ENCODE measurements around the gene FNDC3B. TPM values are rescaled to one million over a fixed set of nuclear protein-coding genes. Genes with fewer than 3 reads are reported as not detected.

Gene FNDC3B
- 25.5 TPM for polyA plus RNA-seq (2012; ENCODE audit: insufficient read length, low read depth)

DNA sequence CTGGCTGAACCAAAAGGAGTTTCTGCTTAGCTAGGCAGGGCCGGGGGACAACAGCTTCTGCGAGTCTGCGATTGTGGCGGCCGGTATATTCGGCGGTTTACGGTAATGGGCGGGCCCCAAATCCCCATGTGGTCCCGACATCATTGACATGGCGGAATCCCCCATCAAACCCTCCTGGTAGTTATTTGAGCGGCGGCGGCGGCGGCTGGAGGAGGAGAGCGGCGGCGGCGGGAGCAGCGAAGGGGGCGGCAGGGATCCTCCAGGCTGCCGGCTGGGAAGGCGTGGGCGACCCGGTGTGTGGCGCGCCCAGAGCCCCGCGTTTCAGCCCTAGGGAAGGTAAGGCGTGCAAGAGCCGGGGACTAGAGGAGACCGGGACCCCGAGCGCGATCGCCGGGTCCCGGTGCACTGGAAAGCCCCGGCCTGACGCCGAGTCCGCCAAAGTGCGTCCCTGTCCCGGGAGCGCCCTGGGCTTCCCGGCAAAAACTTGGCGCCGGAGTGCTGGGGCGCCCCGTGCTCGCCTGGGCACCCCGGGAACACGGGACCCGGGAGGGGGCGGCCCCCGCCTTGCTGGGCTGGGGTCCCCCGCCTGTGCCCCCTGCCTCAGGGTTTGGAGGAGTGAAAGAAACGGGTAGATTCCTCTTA is at the start of gene FNDC3B:
FNDC3B (plus strand) TSS at position 143 of the 642 bp plus-strand sequence. CDS start 72,902 bp downstream, outside the sequence.
- TF ChIP-seq TAF1 (IDR thresholded peaks at IDR 0.05; ENCODE audit: borderline replicate concordance, insufficient read depth, low read length), result peak; percentile 90
- peak; percentile 71 for TF ChIP-seq POLR2AphosphoS5 (IDR thresholded peaks at IDR 0.05; ENCODE audit: low read depth, low read length)
- peak; percentile 36 for TF ChIP-seq FOXP2 (optimal IDR thresholded peaks at IDR 0.05; ENCODE audit: borderline replicate concordance, extremely low read depth, extremely low read length, insufficient read depth)
- TF ChIP-seq SIN3A (IDR thresholded peaks at IDR 0.05; ENCODE audit: borderline replicate concordance, insufficient read depth, low read length), result no peak
- TF ChIP-seq, protein P1, sequence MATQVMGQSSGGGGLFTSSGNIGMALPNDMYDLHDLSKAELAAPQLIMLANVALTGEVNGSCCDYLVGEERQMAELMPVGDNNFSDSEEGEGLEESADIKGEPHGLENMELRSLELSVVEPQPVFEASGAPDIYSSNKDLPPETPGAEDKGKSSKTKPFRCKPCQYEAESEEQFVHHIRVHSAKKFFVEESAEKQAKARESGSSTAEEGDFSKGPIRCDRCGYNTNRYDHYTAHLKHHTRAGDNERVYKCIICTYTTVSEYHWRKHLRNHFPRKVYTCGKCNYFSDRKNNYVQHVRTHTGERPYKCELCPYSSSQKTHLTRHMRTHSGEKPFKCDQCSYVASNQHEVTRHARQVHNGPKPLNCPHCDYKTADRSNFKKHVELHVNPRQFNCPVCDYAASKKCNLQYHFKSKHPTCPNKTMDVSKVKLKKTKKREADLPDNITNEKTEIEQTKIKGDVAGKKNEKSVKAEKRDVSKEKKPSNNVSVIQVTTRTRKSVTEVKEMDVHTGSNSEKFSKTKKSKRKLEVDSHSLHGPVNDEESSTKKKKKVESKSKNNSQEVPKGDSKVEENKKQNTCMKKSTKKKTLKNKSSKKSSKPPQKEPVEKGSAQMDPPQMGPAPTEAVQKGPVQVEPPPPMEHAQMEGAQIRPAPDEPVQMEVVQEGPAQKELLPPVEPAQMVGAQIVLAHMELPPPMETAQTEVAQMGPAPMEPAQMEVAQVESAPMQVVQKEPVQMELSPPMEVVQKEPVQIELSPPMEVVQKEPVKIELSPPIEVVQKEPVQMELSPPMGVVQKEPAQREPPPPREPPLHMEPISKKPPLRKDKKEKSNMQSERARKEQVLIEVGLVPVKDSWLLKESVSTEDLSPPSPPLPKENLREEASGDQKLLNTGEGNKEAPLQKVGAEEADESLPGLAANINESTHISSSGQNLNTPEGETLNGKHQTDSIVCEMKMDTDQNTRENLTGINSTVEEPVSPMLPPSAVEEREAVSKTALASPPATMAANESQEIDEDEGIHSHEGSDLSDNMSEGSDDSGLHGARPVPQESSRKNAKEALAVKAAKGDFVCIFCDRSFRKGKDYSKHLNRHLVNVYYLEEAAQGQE (IDR thresholded peaks at IDR 0.05; ENCODE audit: insufficient read depth in 1 of 2, low read depth in 2 of 2, low read length in 2 of 2), result no peak

- TF ChIP-seq, protein P1 (IDR thresholded peaks at IDR 0.05; ENCODE audit: insufficient read depth in 1 of 2, low read depth in 2 of 2, low read length in 2 of 2), result no peak
- TF ChIP-seq SIN3A (IDR thresholded peaks at IDR 0.05; ENCODE audit: borderline replicate concordance, insufficient read depth, low read length) (no peak), TAF1 (IDR thresholded peaks at IDR 0.05; ENCODE audit: borderline replicate concordance, insufficient read depth, low read length) (no peak), FOXP2 (optimal IDR thresholded peaks at IDR 0.05; ENCODE audit: borderline replicate concordance, extremely low read depth, extremely low read length, insufficient read depth) (no peak)
These were observed 48.2 kb upstream of the FNDC3B start for GRCh38 chr3:171991166-171991565.

DNA sequence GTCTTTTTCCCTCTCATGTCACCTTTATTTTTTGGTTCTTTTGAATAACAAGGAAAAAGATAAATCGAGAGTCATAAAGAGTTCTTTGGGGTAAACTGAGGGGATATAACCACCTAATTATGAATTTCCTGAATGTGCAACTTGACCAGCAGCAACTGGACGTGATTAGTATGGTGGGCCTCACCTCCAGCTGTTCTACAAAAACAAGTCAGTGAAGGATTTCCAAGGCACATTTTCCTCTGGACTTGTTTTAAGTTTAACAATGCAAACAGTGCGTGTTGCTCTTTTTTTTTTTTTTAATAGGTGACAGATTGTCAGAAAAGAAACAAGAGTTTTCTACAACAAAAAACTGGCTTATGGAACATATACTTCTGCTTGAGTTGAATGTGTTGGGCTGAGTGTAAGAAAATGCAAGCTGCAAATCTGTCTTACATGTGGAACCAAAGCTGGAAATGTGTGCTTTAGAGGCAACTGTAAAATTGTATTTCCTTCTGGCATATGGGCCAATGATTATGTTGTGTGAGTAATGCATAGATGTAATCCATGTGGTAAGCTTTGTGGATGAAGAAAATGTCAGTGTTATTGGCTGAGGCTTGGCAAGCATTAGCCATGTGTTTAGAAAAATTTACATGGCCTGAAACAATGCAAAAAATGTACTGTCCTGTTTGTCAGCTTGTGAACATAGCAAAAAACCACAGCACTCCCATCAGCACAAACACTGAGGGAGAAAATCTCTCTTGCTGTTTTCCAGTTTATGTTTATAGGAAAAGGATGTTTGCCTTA is 44.5 kb upstream of the FNDC3B start:
- TF ChIP-seq TAF1 (IDR thresholded peaks at IDR 0.05; ENCODE audit: borderline replicate concordance, insufficient read depth, low read length) (no peak), SIN3A (IDR thresholded peaks at IDR 0.05; ENCODE audit: borderline replicate concordance, insufficient read depth, low read length) (no peak), POLR2AphosphoS5 (IDR thresholded peaks at IDR 0.05; ENCODE audit: low read depth, low read length) (no peak), FOXP2 (optimal IDR thresholded peaks at IDR 0.05; ENCODE audit: borderline replicate concordance, extremely low read depth, extremely low read length, insufficient read depth) (no peak)
- TF ChIP-seq, protein P1 (IDR thresholded peaks at IDR 0.05; ENCODE audit: insufficient read depth in 1 of 2, low read depth in 2 of 2, low read length in 2 of 2), result no peak

DNA sequence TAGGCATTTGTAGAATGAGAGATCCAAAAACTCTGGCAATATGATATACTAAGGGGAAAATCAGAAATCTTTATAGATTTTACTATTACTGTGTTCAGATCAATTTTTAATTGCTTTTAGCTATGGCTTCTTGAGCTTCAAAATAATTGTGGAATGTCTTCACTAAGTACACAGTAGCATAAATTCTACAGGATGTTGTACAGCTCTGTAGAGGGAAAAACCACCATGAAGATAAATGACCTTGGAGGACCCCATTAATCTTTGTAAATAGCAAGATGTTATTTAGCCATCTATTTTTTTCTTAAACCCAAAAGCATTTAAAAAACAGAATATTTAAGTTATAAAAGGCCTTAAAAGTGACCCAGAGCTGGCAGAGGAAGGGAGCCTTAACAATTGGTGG is 43.9 kb upstream of the FNDC3B start:
- TF ChIP-seq FOXP2 (optimal IDR thresholded peaks at IDR 0.05; ENCODE audit: borderline replicate concordance, extremely low read depth, extremely low read length, insufficient read depth) (no peak), SIN3A (IDR thresholded peaks at IDR 0.05; ENCODE audit: borderline replicate concordance, insufficient read depth, low read length) (no peak), POLR2AphosphoS5 (IDR thresholded peaks at IDR 0.05; ENCODE audit: low read depth, low read length) (no peak), TAF1 (IDR thresholded peaks at IDR 0.05; ENCODE audit: borderline replicate concordance, insufficient read depth, low read length) (no peak)
- TF ChIP-seq, protein P1 (IDR thresholded peaks at IDR 0.05; ENCODE audit: insufficient read depth in 1 of 2, low read depth in 2 of 2, low read length in 2 of 2), result no peak

Data from PFSK-1 (cell line).